ENCODE data around the gene MGAM2.

Gene MGAM2

DNA sequence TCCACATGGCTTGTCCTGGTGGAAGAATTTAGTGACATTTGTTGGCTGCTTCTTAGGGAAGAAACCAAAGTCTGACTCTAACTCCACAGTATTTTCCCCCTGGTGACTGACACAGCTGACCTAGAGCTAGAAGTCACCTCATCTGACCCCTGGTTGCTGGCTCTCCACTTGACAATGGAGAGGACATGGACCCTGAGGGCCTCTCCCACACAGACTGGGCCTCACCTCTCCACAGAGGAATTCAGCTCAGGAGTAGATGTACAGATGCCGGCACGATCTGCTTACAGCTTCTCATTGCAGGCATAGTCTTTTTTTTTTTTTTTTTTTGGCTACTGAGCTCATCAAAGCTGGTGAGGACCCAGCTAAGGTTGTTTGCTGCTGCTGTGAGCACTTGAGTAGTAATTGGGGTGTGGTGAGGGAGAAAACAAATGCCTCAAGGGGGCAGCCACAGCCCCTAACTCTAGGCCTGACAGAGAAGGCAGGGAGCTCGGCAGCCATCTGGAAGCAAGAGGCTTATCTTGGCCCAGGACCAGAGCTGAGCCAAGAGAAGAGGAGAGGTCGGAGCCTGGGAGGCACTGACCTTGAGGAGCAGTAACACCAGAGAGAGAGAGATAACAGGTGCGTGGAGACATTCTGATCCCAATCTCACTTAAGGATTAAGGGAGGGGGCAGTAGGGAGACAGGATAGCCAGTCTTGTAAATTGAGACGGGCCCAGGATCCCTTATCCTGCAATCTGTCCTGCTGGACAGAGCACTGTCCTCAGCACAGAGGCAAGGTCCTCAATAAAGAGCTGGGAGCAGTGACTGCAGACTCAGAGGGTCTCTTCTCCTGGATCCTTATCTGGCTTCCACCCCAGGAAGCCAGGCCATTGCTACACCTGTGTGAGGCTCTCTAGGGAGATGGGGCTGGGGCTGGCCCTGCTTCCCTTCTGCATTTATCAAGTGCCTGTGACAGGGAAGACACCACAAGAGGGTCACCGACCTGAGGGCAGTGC lies 136.9 kb downstream of the MGAM2 start:
- H3K9me3 Mint-ChIP-seq, result no peaks in the 10 kb centered on the region
- H3K27me3 Mint-ChIP-seq, result peaks cover 6% of the 10 kb centered on the region
- H3K4me1 Mint-ChIP-seq (ENCODE audit: low read depth), result no peaks in the 10 kb centered on the region
- no peaks in the 10 kb centered on the region for H3K36me3 Mint-ChIP-seq (ENCODE audit: low read depth)
- no peak overlapping the region for H3K27ac Mint-ChIP-seq
- DNase-seq, result no peak
- no peak overlapping the region for H3K4me3 Mint-ChIP-seq

DNA sequence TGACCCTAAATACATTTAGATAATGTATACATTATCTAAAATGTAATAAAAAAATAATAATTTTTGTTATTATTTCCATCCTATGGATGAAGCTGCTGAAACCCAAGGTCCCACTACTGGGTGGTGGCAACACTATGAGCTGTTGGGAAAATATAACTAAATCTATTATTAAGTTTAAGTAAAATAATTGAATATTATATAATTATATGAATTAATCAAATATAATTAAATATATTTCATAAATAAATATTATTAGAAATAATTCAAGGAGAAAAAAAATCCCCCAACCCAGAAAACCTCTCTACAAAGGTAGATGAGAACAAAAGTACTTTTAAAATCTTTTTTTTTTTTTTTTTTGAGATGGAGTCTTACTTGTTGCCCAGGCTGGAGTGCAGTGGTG lies 138.4 kb downstream of the MGAM2 start:
- Mint-ChIP-seq H3K4me1 (ENCODE audit: low read depth) (no peaks in the 10 kb centered on the region), H3K27me3 (peaks cover 2% of the 10 kb centered on the region), H3K36me3 (ENCODE audit: low read depth) (no peaks in the 10 kb centered on the region), H3K27ac (no peak overlapping the region), H3K9me3 (no peaks in the 10 kb centered on the region), H3K4me3 (no peak overlapping the region)
- no peak for DNase-seq

DNA sequence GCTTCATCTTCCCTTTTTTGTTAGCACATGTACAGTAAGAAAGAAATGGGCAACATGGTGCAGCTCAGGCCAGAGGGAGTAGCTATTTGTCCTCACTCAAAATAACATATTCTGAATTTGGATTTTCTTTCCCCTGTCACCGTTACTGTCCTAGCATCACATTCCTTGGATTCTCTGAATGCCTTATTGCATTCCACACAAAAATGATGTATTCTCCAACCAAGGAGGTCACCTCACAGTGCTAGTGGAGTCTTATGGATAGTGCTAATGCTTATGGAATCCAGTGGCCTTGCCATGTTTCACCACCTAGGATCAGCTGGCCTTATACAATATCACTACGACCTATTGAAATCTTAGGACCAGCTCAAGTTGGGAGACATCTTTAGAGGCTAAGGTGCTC lies 139.2 kb downstream of the MGAM2 start:
- DNase-seq, result no peak
- peaks cover 2% of the 10 kb centered on the region for H3K27me3 Mint-ChIP-seq
- H3K9me3 Mint-ChIP-seq, result no peaks in the 10 kb centered on the region
- H3K36me3 Mint-ChIP-seq (ENCODE audit: low read depth), result no peaks in the 10 kb centered on the region
- H3K4me3 Mint-ChIP-seq, result no peak overlapping the region
- H3K27ac Mint-ChIP-seq, result no peak overlapping the region
- no peaks in the 10 kb centered on the region for H3K4me1 Mint-ChIP-seq (ENCODE audit: low read depth)

DNA sequence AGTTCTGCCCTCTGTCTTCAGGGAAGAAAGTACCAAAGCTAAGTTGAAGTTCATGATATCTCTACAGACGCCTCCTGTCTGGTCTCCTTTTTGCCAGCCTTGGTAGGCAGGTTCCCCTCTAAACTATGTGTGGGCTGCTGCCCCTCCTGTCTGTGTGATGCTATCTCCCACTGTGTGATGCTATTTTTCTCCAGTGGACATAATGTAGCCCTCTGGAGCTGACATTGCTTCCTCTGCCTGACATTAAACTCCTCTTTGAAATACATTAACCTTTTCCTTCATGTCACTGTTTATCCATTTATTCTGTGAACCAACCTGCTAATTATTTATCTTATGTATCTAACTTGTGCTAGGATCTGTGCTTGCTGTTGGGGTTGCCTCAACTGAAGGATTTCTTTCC lies 146.4 kb downstream of the MGAM2 start, which contains the start of gene PRSS58:
Gene PRSS58, minus strand, starts transcription at position 101 of the 400 bp plus-strand sequence. CDS start 351 bp downstream, outside the sequence.
- Mint-ChIP-seq H3K27me3 (peaks cover 6% of the 10 kb centered on the region), H3K4me3 (no peak within 1 kb of the TSS), H3K4me1 (ENCODE audit: low read depth) (no peaks in the 10 kb centered on the region), H3K27ac (no peak within 1 kb of the TSS), H3K9me3 (no peaks in the 10 kb centered on the region), H3K36me3 (ENCODE audit: low read depth) (no peaks in the 10 kb centered on the region)
- DNase-seq, result no peak

DNA sequence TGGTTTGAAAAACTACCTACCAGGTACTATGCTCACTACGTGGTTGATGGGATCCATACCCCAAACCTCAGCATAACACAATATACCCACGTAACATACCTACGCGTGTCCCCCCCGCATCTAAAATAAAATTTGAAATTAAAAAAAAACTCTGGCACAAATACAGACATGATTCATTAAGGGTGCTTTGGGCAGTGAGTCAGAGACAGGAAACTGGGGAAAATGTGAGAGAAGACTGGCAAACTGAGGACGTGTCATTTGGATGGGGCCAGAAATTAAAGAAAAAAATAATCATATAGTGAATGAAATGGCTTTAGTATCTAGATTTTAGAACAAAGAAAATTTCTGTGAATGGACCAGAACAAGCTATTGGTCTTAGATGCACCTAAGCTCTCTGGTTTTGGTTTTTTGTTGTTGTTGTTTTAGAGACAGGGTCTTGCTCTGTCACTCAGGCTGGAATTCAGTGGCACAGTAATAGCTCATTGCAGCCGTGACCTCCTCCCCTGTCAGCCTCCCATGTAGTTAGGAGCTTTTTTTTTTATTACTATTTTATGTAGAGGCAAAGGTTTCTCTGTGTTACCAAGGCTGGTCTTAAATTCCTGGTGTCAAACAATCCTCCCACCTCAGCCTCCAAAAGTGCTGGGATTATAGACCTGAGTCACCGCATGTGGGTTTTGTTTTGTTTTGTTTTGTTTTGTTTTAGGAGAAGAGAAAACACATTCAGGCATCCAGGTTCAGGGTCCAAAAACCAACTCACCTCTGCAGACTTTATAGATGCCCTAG lies 152.3 kb downstream of the MGAM2 start:
- Mint-ChIP-seq H3K27ac (no peak overlapping the region), H3K36me3 (ENCODE audit: low read depth) (no peaks in the 10 kb centered on the region), H3K4me3 (no peak overlapping the region), H3K4me1 (ENCODE audit: low read depth) (no peaks in the 10 kb centered on the region), H3K27me3 (peaks cover 15% of the 10 kb centered on the region), H3K9me3 (no peaks in the 10 kb centered on the region)
- DNase-seq, result no peak
